Measurements from ENCODE around the gene HDAC2.
"Not testable (repeated sequence)": the region's sequence is repeated elsewhere in the genome, so short reads cannot be mapped to it uniquely, and the experiment has no call there.

Gene HDAC2

GRCh38 chr6:113970805-113971676 lies at the start of gene HDAC2:
Gene HDAC2 (minus strand): TSS chr6:113971148. CDS start chr6:113970908, 240 bp downstream.
- DNase-seq (ENCODE audit: low read depth) = peak; percentile 85

GRCh38 chr6:114020196-114020595 lies 49.2 kb upstream of the HDAC2 start:
- DNase-seq (ENCODE audit: low read depth) = no peak

- not testable (repeated sequence) for DNase-seq (ENCODE audit: low read depth)
These were observed 46.2 kb upstream of the HDAC2 start for GRCh38 chr6:114017146-114017545.

DNA sequence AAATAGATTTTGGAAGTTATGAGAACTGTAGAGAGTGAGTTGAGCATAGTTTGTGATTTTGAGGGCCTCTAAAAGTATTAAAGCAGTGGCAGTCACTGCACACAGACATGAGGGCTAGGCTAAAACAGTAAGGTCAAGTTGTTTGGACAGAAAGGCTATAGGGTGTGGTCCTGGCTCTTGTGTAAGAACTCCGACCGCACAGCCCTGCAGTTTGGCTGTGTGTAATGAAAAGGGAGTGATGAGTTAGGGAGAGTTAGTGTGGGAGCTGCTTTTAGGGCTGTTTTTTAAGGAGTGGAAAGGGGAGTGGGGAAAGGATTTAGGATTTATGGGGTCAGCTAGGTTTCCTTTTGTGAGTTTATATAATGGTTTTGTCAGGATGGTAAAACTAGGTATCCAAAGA lies 43.2 kb upstream of the HDAC2 start:
- not testable (repeated sequence) for DNase-seq (ENCODE audit: low read depth)

DNA sequence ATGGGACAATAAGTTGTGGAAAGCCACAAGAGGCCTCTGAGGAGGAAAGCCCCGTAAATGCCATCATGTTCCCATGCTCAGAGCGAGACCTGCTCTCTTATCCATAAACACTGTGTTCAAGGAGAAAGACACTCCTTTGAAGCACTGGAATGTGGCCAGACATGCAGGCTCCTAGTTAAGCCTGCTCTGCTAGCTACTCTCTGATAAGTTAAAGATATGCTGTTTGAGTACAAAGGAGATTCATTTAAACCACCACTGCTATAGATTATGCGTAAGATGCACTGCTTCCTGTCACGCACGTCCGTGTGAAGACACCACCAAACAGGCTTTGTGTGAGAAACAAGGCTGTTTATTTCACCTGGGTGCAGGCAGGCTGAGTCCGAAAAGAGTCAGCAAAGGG lies 40.5 kb upstream of the HDAC2 start:
- not testable (repeated sequence) for DNase-seq (ENCODE audit: low read depth)

DNA sequence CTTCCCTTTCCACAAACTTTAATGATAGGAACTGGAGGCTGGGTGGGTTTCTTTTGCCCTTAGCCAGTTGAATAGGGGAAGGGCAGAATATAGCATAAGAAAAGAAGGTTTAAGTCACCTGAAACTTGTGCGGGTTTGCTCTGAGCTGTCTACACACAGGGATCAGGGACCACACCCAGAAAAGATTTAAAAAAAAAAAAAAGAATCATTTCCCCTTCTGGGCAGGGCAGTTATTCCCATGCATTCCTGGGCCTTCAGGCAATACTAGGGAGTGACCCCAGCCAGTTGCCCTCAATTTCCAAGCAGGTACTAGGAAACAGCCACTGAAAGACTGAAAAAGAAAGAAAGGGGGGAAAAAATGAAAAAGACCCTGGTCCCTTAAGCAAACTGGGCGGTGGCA lies 39.6 kb upstream of the HDAC2 start:
- no peak for DNase-seq (ENCODE audit: low read depth)

- DNase-seq (ENCODE audit: low read depth) = no peak
These were observed 38.2 kb upstream of the HDAC2 start for GRCh38 chr6:114009192-114009591.

- no peak for DNase-seq (ENCODE audit: low read depth)
These were observed 37.4 kb upstream of the HDAC2 start for GRCh38 chr6:114008331-114008730.

GRCh38 chr6:114007516-114007915 lies 36.6 kb upstream of the HDAC2 start:
- DNase-seq (ENCODE audit: low read depth) = no peak

DNA sequence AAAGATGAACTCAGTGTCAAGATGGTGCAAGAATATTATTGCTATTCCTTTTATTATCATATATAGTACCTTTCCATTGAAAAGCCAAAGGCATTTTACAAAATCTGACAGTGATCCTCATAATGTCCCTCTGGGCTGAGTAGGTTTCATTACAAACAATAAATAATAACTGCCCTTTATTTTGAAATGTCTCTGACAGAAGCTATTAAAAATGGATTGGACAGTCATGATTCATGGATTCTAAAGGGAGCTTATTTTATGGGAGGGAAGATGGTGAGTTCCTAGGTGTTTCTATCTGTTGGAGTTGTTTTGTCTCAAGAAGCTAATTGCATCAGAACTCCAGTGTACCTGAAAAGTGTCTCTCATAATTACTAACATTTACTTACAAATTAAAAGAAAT lies 30.4 kb upstream of the HDAC2 start:
- no peak for DNase-seq (ENCODE audit: low read depth)

- no peak for DNase-seq (ENCODE audit: low read depth)
These were observed 29.1 kb upstream of the HDAC2 start for GRCh38 chr6:114000069-114000468.

DNA sequence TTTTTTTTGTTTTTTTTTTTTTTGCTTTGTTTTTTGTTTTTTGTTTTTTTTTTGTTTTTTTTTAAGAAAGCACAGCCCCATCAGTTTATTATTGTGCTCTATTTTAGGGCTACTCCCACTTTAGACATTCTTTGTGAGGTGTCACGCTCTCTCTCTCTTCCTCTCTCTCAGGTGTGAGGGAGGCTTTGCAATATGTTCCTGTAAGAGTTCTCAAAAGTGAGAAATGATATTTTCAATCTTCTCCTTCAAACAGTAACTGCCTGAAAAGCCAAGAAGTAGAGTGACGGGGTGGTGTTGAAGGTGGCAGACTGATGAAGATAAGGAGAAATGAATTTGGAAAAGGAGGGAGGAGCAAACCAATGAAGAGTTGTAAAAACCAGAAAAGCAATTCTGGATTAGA lies 28.3 kb upstream of the HDAC2 start:
- no peak for DNase-seq (ENCODE audit: low read depth)

- no peak for DNase-seq (ENCODE audit: low read depth)
These were observed 27.9 kb upstream of the HDAC2 start for GRCh38 chr6:113998811-113999210.

- DNase-seq (ENCODE audit: low read depth) = no peak
These were observed 26.2 kb upstream of the HDAC2 start for GRCh38 chr6:113997116-113997515.

DNA sequence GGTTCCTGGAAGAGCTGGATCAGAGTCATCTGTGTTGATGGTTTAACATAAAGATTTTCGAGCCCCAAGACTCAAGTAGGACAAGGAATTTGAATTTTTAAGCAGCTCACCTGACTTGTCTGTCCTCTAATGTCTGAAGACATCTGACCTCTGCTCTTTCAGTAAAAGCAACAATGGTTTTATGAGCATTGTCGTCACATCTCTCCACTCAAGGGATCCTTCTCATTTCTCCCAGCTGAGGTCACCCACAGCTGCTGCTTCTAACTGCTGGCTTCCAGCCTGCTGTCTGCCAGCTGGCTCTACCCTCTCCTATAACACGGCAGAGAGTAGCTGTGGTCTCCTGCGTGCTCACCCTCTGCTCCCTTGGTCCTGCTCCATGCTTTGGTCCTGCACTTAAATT lies 24.7 kb upstream of the HDAC2 start:
- DNase-seq (ENCODE audit: low read depth) = no peak

- no peak for DNase-seq (ENCODE audit: low read depth)
These were observed 24.0 kb upstream of the HDAC2 start for GRCh38 chr6:113994934-113995342.

DNA sequence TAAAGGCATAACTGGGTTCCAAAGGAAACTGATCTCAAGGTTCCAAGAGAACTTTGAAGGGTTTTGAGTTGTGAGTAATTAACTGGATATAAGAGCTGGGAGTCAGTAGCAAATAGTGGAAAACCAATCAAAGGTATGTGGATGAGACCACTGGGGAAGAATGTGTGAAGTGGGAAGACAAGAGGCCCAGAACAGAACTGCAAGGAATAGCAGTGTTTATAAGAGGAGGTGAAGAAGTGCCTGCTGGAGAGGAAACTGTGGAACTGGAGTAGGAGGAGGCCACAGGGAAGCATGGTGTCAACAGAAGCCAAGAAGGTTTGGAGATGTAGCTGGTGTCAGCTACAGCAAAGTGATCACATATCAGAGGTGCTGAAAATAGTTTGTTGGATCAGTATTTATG lies 18.7 kb upstream of the HDAC2 start:
- no peak for DNase-seq (ENCODE audit: low read depth)

GRCh38 chr6:113982675-113983074 lies 11.7 kb upstream of the HDAC2 start:
- not testable (repeated sequence) for DNase-seq (ENCODE audit: low read depth)

GRCh38 chr6:113982055-113982550 lies 11.2 kb upstream of the HDAC2 start:
- no peak for DNase-seq (ENCODE audit: low read depth)

- no peak for DNase-seq (ENCODE audit: low read depth)
These were observed 10.1 kb upstream of the HDAC2 start for GRCh38 chr6:113980937-113981554.

DNA sequence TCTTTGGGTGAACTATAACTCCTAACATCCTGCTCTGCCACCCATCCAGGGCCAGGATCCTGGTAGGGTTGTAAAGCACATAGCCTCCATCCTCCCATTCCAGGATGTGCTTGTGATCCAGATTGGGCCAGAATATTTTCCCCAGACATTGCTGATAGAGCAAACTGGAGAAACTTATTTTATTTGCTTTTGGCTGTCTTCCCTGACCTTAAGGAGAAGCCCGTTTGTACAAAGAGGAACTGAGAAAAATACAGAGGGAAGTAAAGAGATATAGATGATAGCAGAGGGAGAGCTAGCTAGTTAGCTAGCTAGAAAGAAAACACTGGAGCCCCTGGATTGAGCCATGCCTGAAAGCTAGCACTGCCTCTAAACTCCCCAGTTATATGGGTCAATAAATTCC lies 9.0 kb upstream of the HDAC2 start:
- DNase-seq (ENCODE audit: low read depth) = no peak

- DNase-seq (ENCODE audit: low read depth) = no peak
These were observed 7.2 kb upstream of the HDAC2 start for GRCh38 chr6:113978084-113978675.

GRCh38 chr6:113976806-113977205 lies 5.9 kb upstream of the HDAC2 start:
- DNase-seq (ENCODE audit: low read depth) = no peak

All from activated T-cell treated with anti-CD3 and anti-CD28 coated beads for 1 hour (primary cell).